GM21526 (cell line): ENCODE data around the gene RARRES1.

ENCODE experiments used
- ATAC-seq: cut with Tn5 transposase; IDR thresholded peaks from one replicate; pipeline ENCODE4 v1.9.1; 2021; ENCODE audit warnings: moderate library complexity; ENCODE audit not compliant: unreplicated experiment, low FRiP score

Gene RARRES1, protein sequence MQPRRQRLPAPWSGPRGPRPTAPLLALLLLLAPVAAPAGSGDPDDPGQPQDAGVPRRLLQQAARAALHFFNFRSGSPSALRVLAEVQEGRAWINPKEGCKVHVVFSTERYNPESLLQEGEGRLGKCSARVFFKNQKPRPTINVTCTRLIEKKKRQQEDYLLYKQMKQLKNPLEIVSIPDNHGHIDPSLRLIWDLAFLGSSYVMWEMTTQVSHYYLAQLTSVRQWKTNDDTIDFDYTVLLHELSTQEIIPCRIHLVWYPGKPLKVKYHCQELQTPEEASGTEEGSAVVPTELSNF

GRCh38 chr3:158731938-158732855 lies at the start of gene RARRES1:
RARRES1 (minus strand) TSS chr3:158732457; CDS start chr3:158732415, 42 bp downstream.
- peak; percentile 81 for ATAC-seq

DNA sequence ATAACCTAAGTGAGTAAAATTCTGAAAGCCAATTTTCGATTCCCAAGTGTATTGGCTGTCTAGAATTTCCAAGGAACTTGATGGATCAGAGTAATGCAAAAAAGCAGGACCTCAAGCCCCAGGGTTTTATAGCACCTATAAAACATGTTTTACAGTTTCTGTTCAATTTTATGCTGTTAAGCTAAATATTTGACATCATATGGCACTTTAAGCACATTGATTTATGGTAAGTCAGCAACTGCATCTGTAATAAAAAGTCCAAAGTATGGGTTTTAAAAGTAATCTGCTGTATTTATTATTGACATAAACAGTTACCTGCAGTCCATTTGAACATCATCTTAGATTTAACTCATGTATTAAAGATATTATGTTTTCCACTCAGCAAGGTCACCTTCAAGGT lies 49.6 kb upstream of the RARRES1 start:
- no peak for ATAC-seq

DNA sequence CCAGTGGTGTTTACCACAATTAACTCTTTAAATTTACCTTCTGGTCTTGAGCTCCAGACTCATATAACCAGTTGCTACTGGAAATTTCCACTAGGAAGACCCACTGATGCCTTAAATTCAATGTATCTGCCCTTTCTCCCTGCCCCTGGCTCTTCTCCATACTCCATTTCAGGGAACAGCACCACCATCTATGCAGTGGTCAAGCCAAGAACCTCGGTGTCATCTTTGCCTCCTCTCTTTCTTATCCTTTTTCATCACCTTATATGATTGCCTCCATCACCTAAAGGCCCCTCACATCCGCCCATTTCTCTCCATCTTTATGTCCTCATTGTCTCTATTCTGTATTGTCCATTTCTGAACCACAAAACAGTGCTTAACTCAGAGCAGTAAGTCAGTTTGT lies 48.9 kb upstream of the RARRES1 start:
- ATAC-seq: no peak

DNA sequence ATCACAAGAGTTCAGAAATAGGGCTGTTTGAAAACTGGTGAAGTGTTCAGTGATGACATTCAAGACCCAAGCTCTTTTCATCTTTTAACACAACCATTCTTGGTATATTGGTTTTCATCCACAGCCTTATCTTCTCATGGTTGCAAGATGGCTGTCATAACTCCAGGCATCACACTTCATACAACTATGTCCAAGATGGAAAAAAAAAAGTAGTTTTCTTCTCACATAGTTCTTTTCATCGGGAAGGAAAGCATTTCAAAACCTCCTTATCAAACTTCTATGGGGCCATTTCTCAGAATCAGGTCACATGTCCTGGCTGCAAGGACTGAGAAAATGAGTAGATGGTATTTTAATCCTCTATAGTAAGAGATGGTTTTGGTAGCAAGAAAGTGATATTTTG lies 48.5 kb upstream of the RARRES1 start:
- no peak for ATAC-seq

- ATAC-seq: no peak
Measured at GRCh38 chr3:158777161-158777873, 45.1 kb upstream of the RARRES1 start.

DNA sequence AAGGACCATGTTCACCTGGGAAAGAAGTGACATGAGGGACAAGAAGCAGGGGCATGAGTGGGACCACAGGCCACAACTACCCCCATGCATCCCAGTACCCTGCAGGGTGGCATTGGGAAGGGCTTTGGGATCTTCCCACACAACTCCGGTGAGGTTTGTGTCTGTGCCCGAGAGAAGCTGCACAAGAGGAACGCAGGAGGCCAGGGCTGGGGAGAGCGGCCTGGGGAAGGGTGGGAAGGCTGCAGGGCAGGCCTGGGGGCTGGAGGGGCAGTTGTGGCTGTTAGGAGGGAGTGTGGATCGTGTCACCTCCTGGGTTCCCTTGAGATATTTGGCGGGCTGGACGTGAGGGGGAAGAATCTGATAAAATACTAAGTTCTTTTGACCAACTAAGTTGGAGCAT lies 44.3 kb upstream of the RARRES1 start:
- ATAC-seq: no peak

- no peak for ATAC-seq
Measured at GRCh38 chr3:158775426-158776410, 43.5 kb upstream of the RARRES1 start.

- no peak for ATAC-seq
Measured at GRCh38 chr3:158774965-158775364, 42.7 kb upstream of the RARRES1 start.

DNA sequence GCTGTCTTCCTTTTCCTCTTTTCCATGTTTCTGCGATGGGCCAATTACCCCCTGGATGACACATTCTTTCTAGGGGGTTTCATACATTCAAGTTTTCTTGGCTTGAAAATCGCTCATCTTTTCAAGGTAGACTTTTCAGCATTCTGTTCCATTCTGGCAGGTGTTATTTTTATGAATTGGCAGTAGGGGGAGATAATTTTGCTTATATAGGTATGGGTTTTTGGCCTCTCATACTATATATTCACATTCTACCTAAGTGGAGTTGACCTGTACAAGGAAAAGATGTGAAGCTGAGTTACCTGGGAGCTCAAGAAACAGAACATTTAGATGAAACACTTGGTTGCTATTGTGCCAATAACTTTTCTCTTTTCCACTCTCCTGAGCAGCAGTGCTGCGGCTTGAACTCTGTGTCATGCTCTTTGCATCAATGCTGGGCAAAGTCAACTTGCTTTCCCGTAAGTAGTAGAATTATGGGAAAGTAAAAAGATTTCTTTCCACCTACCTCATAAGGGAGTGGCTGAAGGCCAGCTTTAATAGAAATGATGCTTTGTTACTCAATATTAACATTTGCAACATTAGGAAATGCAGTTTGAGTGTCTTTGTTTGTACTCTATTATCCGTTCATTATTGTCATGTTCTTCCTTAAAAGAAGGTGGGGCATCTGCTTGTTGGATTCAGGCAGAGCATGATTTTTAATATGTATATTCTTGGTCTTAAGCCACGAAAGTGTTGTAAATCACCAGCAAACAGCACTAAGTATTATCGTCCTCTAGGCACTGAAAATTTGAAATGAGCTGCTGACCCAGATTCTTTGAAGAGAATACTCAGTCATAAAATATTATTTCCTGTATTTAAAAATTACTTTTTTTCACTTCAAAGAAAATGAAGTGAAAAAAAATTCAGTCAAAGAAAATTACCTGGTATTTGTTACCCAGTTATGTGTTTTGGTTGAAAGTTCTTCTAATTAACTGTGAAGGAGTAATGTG lies 41.9 kb upstream of the RARRES1 start:
- no peak for ATAC-seq

DNA sequence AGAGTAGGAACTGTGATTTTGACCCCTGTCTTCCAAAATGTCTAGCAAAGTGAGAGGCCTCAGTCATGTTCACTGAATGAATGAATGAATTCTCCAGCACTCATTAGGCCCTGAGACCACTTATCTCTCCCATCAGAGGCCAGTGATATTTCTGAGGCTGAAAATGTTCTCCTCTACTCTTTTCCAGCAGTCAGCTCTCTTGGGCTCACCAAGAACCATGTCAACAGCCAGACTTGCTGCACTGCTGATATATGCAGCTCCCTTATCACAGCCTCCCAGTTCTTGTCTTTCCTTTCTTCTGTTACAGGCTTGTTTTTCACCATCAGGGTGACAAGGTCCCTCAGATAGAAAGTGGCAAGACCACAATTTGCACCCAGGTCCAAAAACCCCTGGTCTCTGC lies 40.9 kb upstream of the RARRES1 start:
- no peak for ATAC-seq

DNA sequence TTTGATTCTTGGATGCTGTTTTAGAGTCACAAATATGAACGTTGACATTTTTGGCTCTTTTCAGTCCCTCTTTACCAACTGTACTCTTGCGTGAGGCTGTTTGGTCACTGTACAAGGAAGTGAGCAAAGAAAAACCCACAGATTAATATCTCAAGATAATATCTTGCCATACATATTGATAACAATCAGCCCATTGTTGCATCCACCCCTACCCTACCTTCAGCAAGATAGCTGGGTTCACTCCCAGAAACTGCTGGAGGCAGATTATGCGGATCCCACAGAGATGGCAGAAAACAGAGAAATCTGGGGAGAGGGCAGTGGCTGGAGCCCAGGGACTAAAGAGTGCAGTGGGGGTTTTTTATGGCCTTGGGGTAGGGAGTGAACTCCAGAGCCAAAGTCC lies 39.7 kb upstream of the RARRES1 start:
- ATAC-seq: no peak

- ATAC-seq: no peak
Measured at GRCh38 chr3:158771577-158771976, 39.3 kb upstream of the RARRES1 start.

GRCh38 chr3:158770741-158771350 lies 38.6 kb upstream of the RARRES1 start:
- ATAC-seq: no peak

DNA sequence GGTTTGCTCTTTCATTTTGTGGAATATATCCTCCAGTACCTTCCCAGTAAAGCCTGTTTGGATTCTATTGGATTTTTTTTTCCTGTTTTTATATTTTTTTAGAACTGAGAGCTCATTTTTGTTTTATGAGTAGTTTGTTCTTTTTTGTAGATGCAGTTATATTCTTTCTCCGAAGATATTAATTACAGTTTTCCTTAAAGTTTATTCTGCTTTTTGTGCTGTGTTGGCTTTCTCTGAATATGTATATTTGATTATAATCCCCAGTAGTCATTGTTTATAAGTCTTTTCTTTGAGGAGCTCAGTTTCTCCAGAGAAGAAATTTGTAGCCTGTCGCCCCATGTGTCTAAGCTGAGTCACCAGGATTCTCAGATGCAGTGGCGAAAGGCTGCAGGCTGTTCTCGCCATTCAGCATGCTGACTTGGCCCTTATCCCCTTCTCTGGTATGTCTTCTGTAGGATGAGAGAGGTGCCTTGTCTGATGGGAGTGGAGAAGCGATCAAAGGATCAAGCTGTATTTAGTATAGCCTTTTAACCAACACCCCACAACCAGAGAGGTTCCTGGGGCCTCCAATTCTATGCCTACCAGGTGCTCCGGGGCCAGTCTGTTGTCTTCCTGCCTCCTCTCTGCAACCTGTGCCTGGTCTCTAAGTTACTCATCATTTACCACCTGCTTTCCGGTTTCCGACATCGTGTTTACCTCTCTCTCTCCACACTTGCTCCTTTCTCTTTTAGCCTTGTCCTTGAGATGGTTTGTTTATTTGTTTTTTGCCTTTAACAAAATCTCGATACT lies 37.9 kb upstream of the RARRES1 start:
- no peak for ATAC-seq

- ATAC-seq: no peak
Measured at GRCh38 chr3:158769549-158769948, 37.3 kb upstream of the RARRES1 start.

DNA sequence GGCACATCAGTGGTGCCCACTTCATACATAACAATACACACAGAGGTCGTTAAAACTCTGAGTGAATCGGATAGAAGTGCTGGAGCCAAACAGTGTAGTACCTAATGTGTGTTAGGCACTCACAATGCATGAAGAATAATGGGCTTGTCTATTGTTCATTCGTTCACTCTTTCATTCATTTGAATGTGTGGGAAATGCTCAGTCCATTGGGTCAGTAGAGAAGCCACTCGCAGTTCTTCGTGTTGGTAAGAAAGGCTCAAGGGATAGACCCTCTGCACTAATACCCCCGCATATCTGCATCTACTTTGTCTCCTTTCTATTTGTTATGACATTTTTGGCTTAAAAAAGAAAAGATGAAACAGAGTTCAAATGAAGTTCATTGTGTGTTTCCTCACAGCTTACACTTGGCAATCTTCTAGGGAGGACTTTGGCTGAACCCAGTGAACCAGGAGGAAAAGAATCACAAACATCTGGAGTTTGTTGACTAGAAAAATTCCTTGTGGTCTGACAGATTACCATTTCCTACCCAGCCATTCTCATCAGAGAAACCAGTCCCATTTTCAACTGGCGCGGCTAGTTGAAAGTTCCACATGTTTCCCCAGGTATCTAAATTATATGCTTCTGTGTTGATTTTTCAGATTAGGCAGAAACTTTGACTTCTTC lies 36.8 kb upstream of the RARRES1 start:
- ATAC-seq: no peak

DNA sequence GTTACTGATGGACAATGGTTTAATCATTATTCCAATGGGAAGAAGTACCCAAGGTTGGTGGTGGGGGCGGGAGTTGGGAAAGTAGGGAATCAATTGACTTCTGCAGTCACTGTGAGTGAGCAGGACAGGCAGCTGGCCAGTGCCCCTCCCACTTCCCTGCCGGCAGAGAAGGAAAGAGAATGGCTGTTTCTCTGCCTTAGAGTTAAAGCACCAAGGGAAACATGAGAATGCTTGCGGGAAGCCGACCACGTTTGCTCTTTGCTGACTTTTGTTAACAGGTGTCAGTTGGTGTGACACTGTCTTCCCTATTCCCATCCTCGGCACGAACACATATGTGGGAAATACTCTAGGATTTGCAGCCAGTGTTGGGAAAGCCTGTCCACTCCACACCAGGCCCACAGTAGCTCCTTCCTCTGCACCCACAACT lies 36.1 kb upstream of the RARRES1 start:
- ATAC-seq: no peak
